GM23338 (cell line): ENCODE measurements around the gene ORAI3. TPM values are rescaled to one million over a fixed set of nuclear protein-coding genes. Genes with fewer than 3 reads are reported as not detected.

Experiments used
- ATAC-seq: fragments of 200-7000 bp; cut with Tn5 transposase; 3 replicates; pipeline ENCODE4 v1.9.1; 2020
- DNase-seq: peaks from one replicate; pipeline ENCODE4 v3.0.0-alpha.2; 2015; ENCODE audit warnings: low spot score
- H2AFZ ChIP-seq: fragments of 200-600 bp; sonication (generic); 2 replicates; pipeline ENCODE4 v1.8.0; 2016; ENCODE audit warnings: antibody characterized with exemption, mild to moderate bottlenecking, moderate library complexity
- H3F3A ChIP-seq: fragments of 200-600 bp; sonication (generic); replicated peaks from 2 replicates; pipeline ENCODE4 v1.8.0; 2017; ENCODE audit warnings: antibody characterized with exemption, mixed run types, low read depth
- H3K27ac ChIP-seq: fragments of 200-600 bp; sonication (generic); 2 replicates; pipeline ENCODE4 v1.6.1; 2016; ENCODE audit warnings: low read depth
- H3K27me3 ChIP-seq: fragments of 200-600 bp; sonication (generic); 2 replicates; pipeline ENCODE4 v1.8.0; 2016; ENCODE audit warnings: mild to moderate bottlenecking, mixed run types, moderate library complexity; ENCODE audit not compliant: insufficient read depth
- H3K36me3 ChIP-seq: fragments of 200-600 bp; sonication (generic); 2 replicates; pipeline ENCODE4 v1.8.0; 2016; ENCODE audit warnings: mild to moderate bottlenecking; ENCODE audit not compliant: insufficient read depth
- H3K4me1 ChIP-seq: fragments of 200-600 bp; sonication (generic); 2 replicates; pipeline ENCODE4 v1.8.0; 2016; ENCODE audit warnings: mild to moderate bottlenecking, moderate library complexity; ENCODE audit not compliant: insufficient read depth
- H3K4me2 ChIP-seq: fragments of 200-600 bp; sonication (generic); 2 replicates; pipeline ENCODE4 v1.7.1; 2017; ENCODE audit warnings: mixed run types
- H3K4me3 ChIP-seq: fragments of 200-600 bp; sonication (generic); 2 replicates; pipeline ENCODE4 v1.6.1; 2016; ENCODE audit warnings: mixed run types
- H3K79me2 ChIP-seq: fragments of 200-600 bp; sonication (generic); replicated peaks from 2 replicates; pipeline ENCODE4 v1.8.0; 2017; ENCODE audit warnings: mild to moderate bottlenecking; ENCODE audit not compliant: insufficient read depth
- H3K9me2 ChIP-seq: fragments of 200-600 bp; sonication (generic); 2 replicates; pipeline ENCODE4 v1.8.0; 2017; ENCODE audit not compliant: insufficient read depth
- H4K20me1 ChIP-seq: fragments of 200-600 bp; sonication (generic); replicated peaks from 2 replicates; pipeline ENCODE4 v1.8.0; 2017; ENCODE audit warnings: mild to moderate bottlenecking; ENCODE audit not compliant: insufficient read depth
- H3K27ac Mint-ChIP-seq: 2 replicates; pipeline ENCODE4 v1.8.0; 2020; ENCODE audit warnings: inconsistent platforms, mild to moderate bottlenecking, moderate library complexity, mixed read lengths
- H3K27me3 Mint-ChIP-seq: 3 replicates; pipeline ENCODE4 v1.8.0; 2022; ENCODE audit warnings: low read depth, mild to moderate bottlenecking, moderate library complexity, mixed read lengths, inconsistent platforms; ENCODE audit not compliant: insufficient read depth, poor library complexity
- H3K36me3 Mint-ChIP-seq: 3 replicates; pipeline ENCODE4 v1.8.0; 2021; ENCODE audit warnings: low read depth, mild to moderate bottlenecking, inconsistent platforms, moderate library complexity, mixed read lengths
- H3K4me1 Mint-ChIP-seq: 3 replicates; pipeline ENCODE4 v1.8.0; 2020; ENCODE audit warnings: mild to moderate bottlenecking, inconsistent platforms, mixed read lengths
- H3K4me3 Mint-ChIP-seq: 3 replicates; pipeline ENCODE4 v1.8.0; 2021; ENCODE audit warnings: moderate library complexity, mild to moderate bottlenecking, inconsistent platforms, mixed read lengths
- H3K9me3 Mint-ChIP-seq: 3 replicates; pipeline ENCODE4 v1.8.0; 2020; ENCODE audit warnings: moderate library complexity, mild to moderate bottlenecking, inconsistent platforms, mixed read lengths
- CREB1 ChIP-seq: fragments of 250-450 bp; sonication (Bioruptor Pico); IDR thresholded peaks from 2 replicates; pipeline ENCODE4 v1.5.0; 2020; ENCODE audit warnings: low read depth, mild to moderate bottlenecking, moderate library complexity
- EZH2 ChIP-seq: fragments of 200-600 bp; sonication (generic); IDR thresholded peaks from one replicate; pipeline ENCODE4 v1.8.0; 2017; ENCODE audit warnings: antibody characterized with exemption, mild to moderate bottlenecking, low read depth; ENCODE audit not compliant: unreplicated experiment
- POLR2AphosphoS5 ChIP-seq: IDR thresholded peaks from 2 replicates; pipeline ENCODE4 v1.6.1; 2016; ENCODE audit warnings: antibody characterized with exemption, low read depth
- ZNF114 ChIP-seq: fragments of 250-450 bp; sonication (Bioruptor Pico); IDR thresholded peaks from 2 replicates; pipeline ENCODE4 v1.5.0; 2020; ENCODE audit warnings: mild to moderate bottlenecking, moderate library complexity
- ZNF462 ChIP-seq: fragments of 250-450 bp; sonication (Bioruptor Pico); IDR thresholded peaks from 2 replicates; pipeline ENCODE4 v1.5.0; 2020; ENCODE audit warnings: mild to moderate bottlenecking, moderate library complexity
- polyA plus RNA-seq: library from polyadenylated mRNA; unstranded; fragments of >200 nt; fragmentation: Nextera tagmentation; extraction: Ambion mirVana; gene quantifications from 2 replicates; pipeline ENCODE4 v1.2.1, GENCODE V29; 2016
- total RNA-seq: library from RNA; depleted of rRNA; stranded (reverse); fragments of >200 nt; shearing (Covaris generic); gene quantifications from 2 replicates; pipeline ENCODE4 v1.2.3, GENCODE V29; 2014
- TF ChIP-seq, protein P1 (sequence below), 2 experiments: fragments of 200-600 bp in 1 of 2; sonication (generic) in 1 of 2; conservative IDR thresholded peaks; 2 replicates each; pipeline versions ENCODE4 v1.5.1 to v1.6.1; 2016 to 2017; ENCODE audit warnings: antibody characterized with exemption in 2 of 2, low read depth in 2 of 2, mild to moderate bottlenecking in 2 of 2, moderate library complexity in 1 of 2
- TF ChIP-seq, protein P2 (sequence below): IDR thresholded peaks from 2 replicates; pipeline ENCODE4 v1.6.1; 2016; ENCODE audit warnings: antibody characterized with exemption

Gene ORAI3
- total and polyA plus RNA-seq, 2 experiments from 2014 or later = 6.9 to 15.9 TPM

DNA sequence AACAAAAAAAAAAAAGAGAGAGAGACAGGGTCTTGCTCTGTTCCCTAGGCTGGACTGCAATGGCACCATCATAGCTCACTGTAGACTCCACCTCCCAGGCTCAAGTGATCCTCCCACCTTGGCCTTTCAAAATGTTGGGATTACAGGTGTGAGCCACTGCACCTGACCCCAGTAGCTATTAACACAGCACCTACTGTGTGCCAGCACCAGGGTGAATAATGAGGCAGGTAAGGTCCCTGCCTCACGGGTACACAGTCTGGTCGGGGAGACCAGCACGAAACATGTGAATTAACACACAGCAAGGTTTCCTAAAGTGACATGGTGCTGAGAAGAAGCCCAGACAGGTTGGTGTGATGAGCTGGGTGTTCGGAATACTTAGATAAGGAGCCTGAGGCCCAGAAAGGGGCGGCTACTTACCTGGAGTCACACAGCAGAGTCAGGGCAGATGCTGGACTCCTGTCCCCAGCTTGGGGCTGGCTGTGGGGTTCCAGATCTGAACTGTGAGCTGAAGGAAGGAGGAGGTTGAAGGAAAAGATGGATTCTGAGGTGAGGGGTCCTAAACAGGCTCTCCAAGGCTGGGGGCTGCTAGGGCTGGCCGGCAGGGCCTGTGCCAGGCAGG lies 36.0 kb upstream of the ORAI3 start:
- Histone ChIP-seq H3K36me3 (no peaks in the 10 kb centered on the region), H3K27ac (no peak overlapping the region), H3K4me3 (no peak overlapping the region), H3K4me2 (no peak overlapping the region), H2AFZ (no peak overlapping the region), H3K79me2 (no peaks in the 10 kb centered on the region), H3K9me2 (no peaks in the 10 kb centered on the region), H4K20me1 (no peaks in the 10 kb centered on the region), H3K4me1 (peaks cover 4% of the 10 kb centered on the region; the same call in 1 of the 2 replicates), H3F3A (no peaks in the 10 kb centered on the region), H3K27me3 (no peaks in the 10 kb centered on the region)
- no peak overlapping the region; the same call in 2 of the 3 replicates for H3K4me3 Mint-ChIP-seq
- ATAC-seq = no peak
- H3K27ac Mint-ChIP-seq = no peak overlapping the region
- H3K36me3 Mint-ChIP-seq = no peaks in the 10 kb centered on the region
- TF ChIP-seq ZNF114 (CRISPR knock-in tag) (no peak), POLR2AphosphoS5 (no peak), ZNF462 (no peak), EZH2 (no peak), CREB1 (CRISPR knock-in tag) (no peak)
- TF ChIP-seq, protein P1, sequence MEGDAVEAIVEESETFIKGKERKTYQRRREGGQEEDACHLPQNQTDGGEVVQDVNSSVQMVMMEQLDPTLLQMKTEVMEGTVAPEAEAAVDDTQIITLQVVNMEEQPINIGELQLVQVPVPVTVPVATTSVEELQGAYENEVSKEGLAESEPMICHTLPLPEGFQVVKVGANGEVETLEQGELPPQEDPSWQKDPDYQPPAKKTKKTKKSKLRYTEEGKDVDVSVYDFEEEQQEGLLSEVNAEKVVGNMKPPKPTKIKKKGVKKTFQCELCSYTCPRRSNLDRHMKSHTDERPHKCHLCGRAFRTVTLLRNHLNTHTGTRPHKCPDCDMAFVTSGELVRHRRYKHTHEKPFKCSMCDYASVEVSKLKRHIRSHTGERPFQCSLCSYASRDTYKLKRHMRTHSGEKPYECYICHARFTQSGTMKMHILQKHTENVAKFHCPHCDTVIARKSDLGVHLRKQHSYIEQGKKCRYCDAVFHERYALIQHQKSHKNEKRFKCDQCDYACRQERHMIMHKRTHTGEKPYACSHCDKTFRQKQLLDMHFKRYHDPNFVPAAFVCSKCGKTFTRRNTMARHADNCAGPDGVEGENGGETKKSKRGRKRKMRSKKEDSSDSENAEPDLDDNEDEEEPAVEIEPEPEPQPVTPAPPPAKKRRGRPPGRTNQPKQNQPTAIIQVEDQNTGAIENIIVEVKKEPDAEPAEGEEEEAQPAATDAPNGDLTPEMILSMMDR (conservative IDR thresholded peaks at IDR 0.05; ENCODE audit: low read depth in 2 of 2) = no peak
- TF ChIP-seq, protein P2, sequence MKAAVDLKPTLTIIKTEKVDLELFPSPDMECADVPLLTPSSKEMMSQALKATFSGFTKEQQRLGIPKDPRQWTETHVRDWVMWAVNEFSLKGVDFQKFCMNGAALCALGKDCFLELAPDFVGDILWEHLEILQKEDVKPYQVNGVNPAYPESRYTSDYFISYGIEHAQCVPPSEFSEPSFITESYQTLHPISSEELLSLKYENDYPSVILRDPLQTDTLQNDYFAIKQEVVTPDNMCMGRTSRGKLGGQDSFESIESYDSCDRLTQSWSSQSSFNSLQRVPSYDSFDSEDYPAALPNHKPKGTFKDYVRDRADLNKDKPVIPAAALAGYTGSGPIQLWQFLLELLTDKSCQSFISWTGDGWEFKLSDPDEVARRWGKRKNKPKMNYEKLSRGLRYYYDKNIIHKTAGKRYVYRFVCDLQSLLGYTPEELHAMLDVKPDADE = no peak
- H3K27me3 Mint-ChIP-seq = peaks cover 5% of the 10 kb centered on the region
- H3K9me3 Mint-ChIP-seq = no peaks in the 10 kb centered on the region
- DNase-seq = no peak
- peaks cover 10% of the 10 kb centered on the region for H3K4me1 Mint-ChIP-seq
